ENCODE data around the gene FFAR3.

DNA sequence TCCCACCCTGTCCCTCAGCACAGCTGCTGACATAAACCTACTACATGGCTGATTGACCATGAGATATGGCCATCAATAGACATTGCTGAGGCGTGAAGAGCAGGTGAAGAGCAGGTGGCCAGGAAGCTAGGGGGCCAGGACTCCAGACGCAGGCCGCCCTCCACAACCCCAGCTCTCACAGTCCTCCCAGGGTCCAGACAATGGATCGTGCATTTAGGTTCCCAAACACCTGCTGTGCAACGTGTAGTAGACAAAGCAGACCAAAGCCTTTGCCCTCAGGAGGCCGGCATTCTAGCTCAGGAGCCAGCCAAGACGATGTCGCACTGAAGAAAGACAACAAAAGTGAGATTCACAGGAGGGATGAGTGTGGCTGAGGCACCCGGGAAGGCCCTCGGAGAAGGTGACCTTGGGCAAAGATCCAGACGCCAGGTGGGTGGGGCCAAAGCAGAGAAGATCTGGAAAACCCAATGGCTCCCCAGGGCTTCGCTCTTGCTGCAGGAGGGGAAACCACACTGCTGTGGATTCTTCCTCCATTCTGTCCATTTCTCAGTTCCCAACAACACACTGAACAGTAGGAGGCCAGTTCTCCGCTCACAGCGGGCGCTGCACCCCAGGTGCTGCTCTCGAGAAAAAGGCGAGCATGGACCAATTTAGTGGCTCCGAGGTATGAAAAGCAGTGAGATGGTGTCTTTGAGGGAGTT lies 9.2 kb upstream of the FFAR3 start:
- TF ChIP-seq, protein P1, sequence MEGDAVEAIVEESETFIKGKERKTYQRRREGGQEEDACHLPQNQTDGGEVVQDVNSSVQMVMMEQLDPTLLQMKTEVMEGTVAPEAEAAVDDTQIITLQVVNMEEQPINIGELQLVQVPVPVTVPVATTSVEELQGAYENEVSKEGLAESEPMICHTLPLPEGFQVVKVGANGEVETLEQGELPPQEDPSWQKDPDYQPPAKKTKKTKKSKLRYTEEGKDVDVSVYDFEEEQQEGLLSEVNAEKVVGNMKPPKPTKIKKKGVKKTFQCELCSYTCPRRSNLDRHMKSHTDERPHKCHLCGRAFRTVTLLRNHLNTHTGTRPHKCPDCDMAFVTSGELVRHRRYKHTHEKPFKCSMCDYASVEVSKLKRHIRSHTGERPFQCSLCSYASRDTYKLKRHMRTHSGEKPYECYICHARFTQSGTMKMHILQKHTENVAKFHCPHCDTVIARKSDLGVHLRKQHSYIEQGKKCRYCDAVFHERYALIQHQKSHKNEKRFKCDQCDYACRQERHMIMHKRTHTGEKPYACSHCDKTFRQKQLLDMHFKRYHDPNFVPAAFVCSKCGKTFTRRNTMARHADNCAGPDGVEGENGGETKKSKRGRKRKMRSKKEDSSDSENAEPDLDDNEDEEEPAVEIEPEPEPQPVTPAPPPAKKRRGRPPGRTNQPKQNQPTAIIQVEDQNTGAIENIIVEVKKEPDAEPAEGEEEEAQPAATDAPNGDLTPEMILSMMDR (IDR thresholded peaks at IDR 0.05 in 8 of 11, conservative IDR thresholded peaks at IDR 0.05 in 3 of 11): no peak
- TF ChIP-seq POLR2A (IDR thresholded peaks at IDR 0.05) (no peak), POLR2AphosphoS5 (IDR thresholded peaks at IDR 0.05) (peak; percentile 59 to 73 (median 62))

Measured in spleen (tissue), 7 donors.